ENCODE results near the gene SPNS1.
"Not testable (repeated sequence)": the region's sequence is repeated elsewhere in the genome, so short reads cannot be mapped to it uniquely, and the experiment has no call there.

Gene SPNS1
- 1.6 to 2.9 reads per million in 2 donors for total RNA-seq

GRCh38 chr16:28974437-28975157 lies at the start of gene SPNS1:
TSS of gene SPNS1 (plus strand) at chr16:28974778. CDS start at chr16:28975152, 374 bp downstream.
- peak; percentile 83 for DNase-seq

GRCh38 chr16:28925386-28926228 lies 49.0 kb upstream of the SPNS1 start:
- DNase-seq, result peak; percentile 66

- not testable (repeated sequence) for DNase-seq
Measured at GRCh38 chr16:28926284-28926683, 48.3 kb upstream of the SPNS1 start.

- no peak for DNase-seq
Measured at GRCh38 chr16:28927815-28928214, 46.8 kb upstream of the SPNS1 start.

GRCh38 chr16:28930203-28930602 lies 44.4 kb upstream of the SPNS1 start:
- no peak for DNase-seq

GRCh38 chr16:28930652-28931051 lies 43.9 kb upstream of the SPNS1 start:
- DNase-seq, result no peak

GRCh38 chr16:28931801-28932225 lies 42.8 kb upstream of the SPNS1 start, which contains the start of gene CD19:
TSS of gene CD19 (plus strand) at chr16:28931971. CDS start at chr16:28932001, 30 bp downstream.
- no peak for DNase-seq

GRCh38 chr16:28932339-28933141 lies 42.0 kb upstream of the SPNS1 start:
- no peak for DNase-seq

- DNase-seq, result no peak
Measured at GRCh38 chr16:28933171-28933570, 41.4 kb upstream of the SPNS1 start.

GRCh38 chr16:28935346-28935745 lies 39.2 kb upstream of the SPNS1 start:
- no peak for DNase-seq

GRCh38 chr16:28935924-28936783 lies 38.4 kb upstream of the SPNS1 start:
- DNase-seq, result peak; percentile 74

GRCh38 chr16:28936784-28937155 lies 37.8 kb upstream of the SPNS1 start:
- DNase-seq, result no peak

GRCh38 chr16:28937222-28937876 lies 37.2 kb upstream of the SPNS1 start:
- no peak for DNase-seq

- DNase-seq, result no peak
Measured at GRCh38 chr16:28938721-28939120, 35.9 kb upstream of the SPNS1 start.

- DNase-seq, result not testable (repeated sequence)
Measured at GRCh38 chr16:28939825-28940224, 34.8 kb upstream of the SPNS1 start.

GRCh38 chr16:28943281-28943680 lies 31.3 kb upstream of the SPNS1 start:
- DNase-seq, result no peak

- no peak for DNase-seq
Measured at GRCh38 chr16:28946681-28947080, 27.9 kb upstream of the SPNS1 start.

- peak; percentile 99 for DNase-seq
Measured at GRCh38 chr16:28950648-28951409, 23.7 kb upstream of the SPNS1 start, which contains the start of gene NFATC2IP. TSS of gene NFATC2IP (plus strand) at chr16:28950937. CDS start at chr16:28951012, 75 bp downstream.

GRCh38 chr16:28951410-28951943 lies 23.1 kb upstream of the SPNS1 start:
- DNase-seq, result no peak

GRCh38 chr16:28958216-28958615 lies 16.4 kb upstream of the SPNS1 start:
- no peak for DNase-seq

All from T-helper 9 cell (primary cell).